ENCODE data around the gene XXYLT1. TPM values are rescaled to one million over a fixed set of nuclear protein-coding genes. Genes with fewer than 3 reads are reported as not detected.
"Not testable (repeated sequence)": the region's sequence is repeated elsewhere in the genome, so short reads cannot be mapped to it uniquely, and the experiment has no call there.

The XXYLT1 gene
- total and polyA plus RNA-seq, 9 donors, result 17.2 to 30.7 (median 23.9) TPM

GRCh38 chr3:195113536-195114425 is 157.2 kb downstream of the XXYLT1 start:
- no peak for DNase-seq
- Histone ChIP-seq H3K36me3 (ENCODE audit: control insufficient read depth, insufficient read depth, low read length) (no peaks in the 10 kb centered on the region), H3K9me3 (replicated peaks; ENCODE audit: control insufficient read depth, low read depth, low read length) (no peaks in the 10 kb centered on the region), H3K4me1 (ENCODE audit: control insufficient read depth, insufficient read depth, low read length) (peaks cover 22% of the 10 kb centered on the region), H3K4me3 (ENCODE audit: low read length) (no peak overlapping the region), H3K27me3 (ENCODE audit: control insufficient read depth, insufficient read depth, low read length) (no peaks in the 10 kb centered on the region), H3K27ac (ENCODE audit: low read length) (no peak overlapping the region)
- WGBS (ENCODE audit: insufficient coverage), result 85% methylated on average over 13 of the region's 14 CpGs

- H3K27ac ChIP-seq (ENCODE audit: low read length), result no peak overlapping the region
- H3K9me3 ChIP-seq (replicated peaks; ENCODE audit: control insufficient read depth, low read depth, low read length), result no peaks in the 10 kb centered on the region
- peaks cover 22% of the 10 kb centered on the region for H3K4me1 ChIP-seq (ENCODE audit: control insufficient read depth, insufficient read depth, low read length)
- no peak overlapping the region for H3K4me3 ChIP-seq (ENCODE audit: low read length)
- no peaks in the 10 kb centered on the region for H3K36me3 ChIP-seq (ENCODE audit: control insufficient read depth, insufficient read depth, low read length)
- 60% methylated on average over 4 of the region's 14 CpGs for WGBS (ENCODE audit: insufficient coverage)
- no peaks in the 10 kb centered on the region for H3K27me3 ChIP-seq (ENCODE audit: control insufficient read depth, insufficient read depth, low read length)
- peak; percentile 82 for DNase-seq
These were observed 157.9 kb downstream of the XXYLT1 start for GRCh38 chr3:195113048-195113447.

- no peak for DNase-seq
- H3K4me1 ChIP-seq (ENCODE audit: control insufficient read depth, insufficient read depth, low read length), result peaks cover 19% of the 10 kb centered on the region
- H3K27me3 ChIP-seq (ENCODE audit: control insufficient read depth, insufficient read depth, low read length), result no peaks in the 10 kb centered on the region
These were observed 158.6 kb downstream of the XXYLT1 start for GRCh38 chr3:195112361-195112791.

DNA sequence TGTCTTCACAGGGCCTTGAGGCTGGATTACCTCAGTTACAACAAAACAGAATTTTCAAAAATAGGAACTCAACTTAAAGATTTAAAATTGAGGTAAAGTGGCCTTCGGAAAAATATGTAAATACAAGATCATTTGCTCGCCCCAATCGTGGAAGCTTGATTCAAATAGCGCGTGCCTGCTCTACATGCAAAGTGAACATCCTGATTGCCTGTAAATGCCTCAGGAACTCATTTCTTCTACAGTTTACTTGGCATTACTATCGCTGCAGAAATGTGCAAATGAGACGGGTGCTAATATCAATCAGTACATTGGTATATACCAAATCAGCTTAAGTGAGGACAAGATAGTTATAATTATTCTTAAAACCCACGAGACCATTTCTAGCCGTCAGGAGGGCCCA is 159.2 kb downstream of the XXYLT1 start:
- DNase-seq, result no peak
- peaks cover 22% of the 10 kb centered on the region for H3K4me1 ChIP-seq (ENCODE audit: control insufficient read depth, insufficient read depth, low read length)
- H3K36me3 ChIP-seq (ENCODE audit: control insufficient read depth, insufficient read depth, low read length), result no peaks in the 10 kb centered on the region
- WGBS (ENCODE audit: insufficient coverage), result 96% methylated on average over 7 of the region's 9 CpGs
- no peaks in the 10 kb centered on the region for H3K9me3 ChIP-seq (replicated peaks; ENCODE audit: control insufficient read depth, low read depth, low read length)
- H3K4me3 ChIP-seq (ENCODE audit: low read length), result no peak overlapping the region
- no peaks in the 10 kb centered on the region for H3K27me3 ChIP-seq (ENCODE audit: control insufficient read depth, insufficient read depth, low read length)
- H3K27ac ChIP-seq (ENCODE audit: low read length), result no peak overlapping the region

More at GRCh38 chr3:195112361-195112791, 158.6 kb downstream of the XXYLT1 start:
- WGBS (ENCODE audit: insufficient coverage), result 79% methylated on average over 6 of the region's 22 CpGs
- Histone ChIP-seq H3K36me3 (ENCODE audit: control insufficient read depth, insufficient read depth, low read length) (no peaks in the 10 kb centered on the region), H3K4me3 (ENCODE audit: low read length) (no peak overlapping the region), H3K27ac (ENCODE audit: low read length) (no peak overlapping the region), H3K9me3 (replicated peaks; ENCODE audit: control insufficient read depth, low read depth, low read length) (no peaks in the 10 kb centered on the region)

GRCh38 chr3:195111319-195111705 is 159.6 kb downstream of the XXYLT1 start:
- no peaks in the 10 kb centered on the region for H3K36me3 ChIP-seq (ENCODE audit: control insufficient read depth, insufficient read depth, low read length)
- H3K9me3 ChIP-seq (replicated peaks; ENCODE audit: control insufficient read depth, low read depth, low read length), result no peaks in the 10 kb centered on the region
- 77% methylated on average over 7 of the region's 9 CpGs for WGBS (ENCODE audit: insufficient coverage)
- peak overlapping the region; percentile 29 for H3K27ac ChIP-seq (ENCODE audit: low read length)
- no peaks in the 10 kb centered on the region for H3K27me3 ChIP-seq (ENCODE audit: control insufficient read depth, insufficient read depth, low read length)
- peaks cover 24% of the 10 kb centered on the region for H3K4me1 ChIP-seq (ENCODE audit: control insufficient read depth, insufficient read depth, low read length)
- DNase-seq, result no peak
- H3K4me3 ChIP-seq (ENCODE audit: low read length), result no peak overlapping the region

GRCh38 chr3:195110647-195111318 is 160.2 kb downstream of the XXYLT1 start:
- Histone ChIP-seq H3K4me1 (ENCODE audit: control insufficient read depth, insufficient read depth, low read length) (peaks cover 23% of the 10 kb centered on the region), H3K4me3 (ENCODE audit: low read length) (no peak overlapping the region), H3K9me3 (replicated peaks; ENCODE audit: control insufficient read depth, low read depth, low read length) (no peaks in the 10 kb centered on the region), H3K27me3 (ENCODE audit: control insufficient read depth, insufficient read depth, low read length) (no peaks in the 10 kb centered on the region), H3K27ac (ENCODE audit: low read length) (peak overlapping the region; percentile 29), H3K36me3 (ENCODE audit: control insufficient read depth, insufficient read depth, low read length) (no peaks in the 10 kb centered on the region)
- 19% methylated on average over 10 of the region's 14 CpGs for whole genome bisulfite sequencing (ENCODE audit: insufficient coverage)
- DNase-seq, result peak; percentile 89

- H3K9me3 ChIP-seq (replicated peaks; ENCODE audit: control insufficient read depth, low read depth, low read length), result no peaks in the 10 kb centered on the region
- no peak for DNase-seq
- no peaks in the 10 kb centered on the region for H3K36me3 ChIP-seq (ENCODE audit: control insufficient read depth, insufficient read depth, low read length)
- H3K4me1 ChIP-seq (ENCODE audit: control insufficient read depth, insufficient read depth, low read length), result peaks cover 23% of the 10 kb centered on the region
- H3K27me3 ChIP-seq (ENCODE audit: control insufficient read depth, insufficient read depth, low read length), result no peaks in the 10 kb centered on the region
- WGBS (ENCODE audit: insufficient coverage), result 84% methylated on average over 10 of the region's 10 CpGs
- H3K27ac ChIP-seq (ENCODE audit: low read length), result no peak overlapping the region
- no peak overlapping the region for H3K4me3 ChIP-seq (ENCODE audit: low read length)
These were observed 161.8 kb downstream of the XXYLT1 start for GRCh38 chr3:195109098-195109657.

DNA sequence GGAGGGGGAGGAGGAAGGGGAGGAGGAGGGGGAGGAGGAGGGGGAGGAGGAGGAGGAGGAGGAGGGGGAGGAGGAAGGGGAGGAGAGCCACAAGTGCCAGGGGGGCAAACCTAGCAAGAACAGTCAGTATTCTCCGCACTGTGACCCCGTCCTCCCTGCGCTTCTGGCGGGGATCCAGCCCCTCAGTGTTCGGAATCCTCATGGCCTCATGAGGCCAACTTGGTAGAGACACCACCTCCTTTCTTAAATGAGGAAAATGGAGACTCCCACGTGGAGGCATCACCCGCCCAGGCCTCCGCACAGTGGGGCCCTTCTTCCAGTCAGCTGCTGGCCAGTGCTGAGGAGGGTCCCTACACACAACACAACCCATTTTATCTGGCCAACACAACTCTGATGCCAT is 163.4 kb downstream of the XXYLT1 start:
- Histone ChIP-seq H3K27me3 (ENCODE audit: control insufficient read depth, insufficient read depth, low read length) (no peaks in the 10 kb centered on the region), H3K4me1 (ENCODE audit: control insufficient read depth, insufficient read depth, low read length) (peaks cover 19% of the 10 kb centered on the region), H3K4me3 (ENCODE audit: low read length) (no peak overlapping the region), H3K27ac (ENCODE audit: low read length) (no peak overlapping the region), H3K9me3 (replicated peaks; ENCODE audit: control insufficient read depth, low read depth, low read length) (no peaks in the 10 kb centered on the region), H3K36me3 (ENCODE audit: control insufficient read depth, insufficient read depth, low read length) (no peaks in the 10 kb centered on the region)
- WGBS (ENCODE audit: insufficient coverage), result 79% methylated on average over 7 of the region's 8 CpGs
- no peak for DNase-seq

- H3K4me1 ChIP-seq (ENCODE audit: control insufficient read depth, insufficient read depth, low read length), result peaks cover 19% of the 10 kb centered on the region
- DNase-seq; H3K4me3 ChIP-seq (ENCODE audit: low read length); H3K27me3 ChIP-seq (ENCODE audit: control insufficient read depth, insufficient read depth, low read length); H3K27ac ChIP-seq (ENCODE audit: low read length); H3K9me3 ChIP-seq (replicated peaks; ENCODE audit: control insufficient read depth, low read depth, low read length); H3K36me3 ChIP-seq (ENCODE audit: control insufficient read depth, insufficient read depth, low read length): not testable (repeated sequence)
- 72% methylated on average over 7 of the region's 17 CpGs for WGBS (ENCODE audit: insufficient coverage)
These were observed 163.9 kb downstream of the XXYLT1 start for GRCh38 chr3:195107031-195107430.

DNA sequence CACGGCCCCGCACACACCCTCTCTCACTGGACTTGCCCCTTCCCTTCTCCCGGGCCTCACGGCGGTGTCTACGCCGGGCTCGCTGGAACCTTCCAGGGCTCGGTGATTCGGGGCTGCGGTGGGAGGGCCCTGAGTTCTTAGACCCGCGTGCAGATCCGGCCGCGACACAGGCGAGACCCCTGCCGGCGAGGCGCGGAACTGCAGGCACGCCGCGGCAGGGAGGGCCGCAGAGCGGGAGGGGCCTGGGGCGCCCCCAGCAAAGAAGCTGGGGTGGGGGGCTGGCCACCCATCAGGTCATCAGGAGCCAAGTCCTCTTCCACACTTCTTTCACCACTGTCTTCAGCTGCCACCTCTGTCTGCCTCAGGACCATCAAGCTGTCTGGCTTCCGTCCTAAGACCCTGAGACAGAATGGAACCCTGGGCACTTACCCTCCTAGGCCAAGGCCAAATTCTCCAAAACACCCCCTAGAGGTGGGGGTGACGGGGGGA is 164.5 kb downstream of the XXYLT1 start:
- Histone ChIP-seq H3K9me3 (replicated peaks; ENCODE audit: control insufficient read depth, low read depth, low read length) (no peaks in the 10 kb centered on the region), H3K4me3 (ENCODE audit: low read length) (peak overlapping the region; percentile 15), H3K4me1 (ENCODE audit: control insufficient read depth, insufficient read depth, low read length) (peaks cover 19% of the 10 kb centered on the region), H3K27ac (ENCODE audit: low read length) (no peak overlapping the region), H3K27me3 (ENCODE audit: control insufficient read depth, insufficient read depth, low read length) (no peaks in the 10 kb centered on the region), H3K36me3 (ENCODE audit: control insufficient read depth, insufficient read depth, low read length) (no peaks in the 10 kb centered on the region)
- peak; percentile 83 for DNase-seq
- 0% methylated on average over 13 of the region's 29 CpGs for WGBS (ENCODE audit: insufficient coverage)

Measured in muscle of leg (tissue), 11 donors.